MM.1S (cell line): Measurements from ENCODE around the gene SH3PXD2A.

Source experiments
- DNase-seq: peaks from one replicate; pipeline ENCODE4 v3.0.0-alpha.2; 2015
- H2AFZ ChIP-seq: fragments of 300-600 bp; sonication (generic); 2 replicates; pipeline ENCODE4 v1.6.0; 2016; ENCODE audit warnings: antibody characterized with exemption, low read length
- H3F3A ChIP-seq: fragments of 300-600 bp; sonication (generic); 2 replicates; pipeline ENCODE4 v1.6.1; 2016; ENCODE audit warnings: mild to moderate bottlenecking, antibody characterized with exemption, low read length, moderate library complexity, mixed read lengths; ENCODE audit not compliant: insufficient read depth
- H3K27ac ChIP-seq: fragments of 300-600 bp; sonication (generic); 2 replicates; pipeline ENCODE4 v1.5.1; 2016; ENCODE audit warnings: mild to moderate bottlenecking, low read length
- H3K27me3 ChIP-seq: fragments of 300-600 bp; sonication (generic); replicated peaks from 2 replicates; pipeline ENCODE4 v1.6.0; 2016; ENCODE audit warnings: low read length; ENCODE audit not compliant: insufficient read depth
- H3K36me3 ChIP-seq: fragments of 300-600 bp; sonication (generic); replicated peaks from 2 replicates; pipeline ENCODE4 v1.6.1; 2016; ENCODE audit warnings: mild to moderate bottlenecking, low read length, mixed read lengths; ENCODE audit not compliant: insufficient read depth
- H3K4me1 ChIP-seq: fragments of 300-600 bp; sonication (generic); 2 replicates; pipeline ENCODE4 v1.6.1; 2016; ENCODE audit warnings: low read length, mixed read lengths
- H3K4me2 ChIP-seq: fragments of 300-600 bp; sonication (generic); 2 replicates; pipeline ENCODE4 v1.6.0; 2016; ENCODE audit warnings: low read depth, low read length
- H3K4me3 ChIP-seq: fragments of 300-600 bp; sonication (generic); 2 replicates; pipeline ENCODE4 v1.5.1; 2016; ENCODE audit warnings: low read length, mixed read lengths
- H3K79me2 ChIP-seq: fragments of 300-600 bp; sonication (generic); 2 replicates; pipeline ENCODE4 v1.6.1; 2016; ENCODE audit warnings: mixed run types, low read length, mixed read lengths
- H3K9ac ChIP-seq: fragments of 300-600 bp; sonication (generic); 2 replicates; pipeline ENCODE4 v1.6.1; 2016; ENCODE audit warnings: low read length, mixed read lengths
- H3K9me2 ChIP-seq: fragments of 300-600 bp; sonication (generic); replicated peaks from 2 replicates; pipeline ENCODE4 v1.6.1; 2016; ENCODE audit warnings: mild to moderate bottlenecking, low read length, mixed read lengths; ENCODE audit not compliant: insufficient read depth
- H3K9me3 ChIP-seq: fragments of 300-600 bp; sonication (generic); replicated peaks from 2 replicates; pipeline ENCODE4 v1.6.1; 2016; ENCODE audit warnings: mild to moderate bottlenecking, low read length, mixed read lengths; ENCODE audit not compliant: insufficient read depth
- H4K20me1 ChIP-seq: fragments of 300-600 bp; sonication (generic); 2 replicates; pipeline ENCODE4 v1.6.1; 2016; ENCODE audit warnings: mild to moderate bottlenecking, low read length, moderate library complexity, mixed read lengths; ENCODE audit not compliant: insufficient read depth
- CTCF ChIP-seq: fragments of 300-600 bp; sonication (generic); IDR thresholded peaks from 2 replicates; pipeline ENCODE4 v1.5.1; 2016; ENCODE audit warnings: antibody characterized with exemption, low read length, mixed read lengths
- EZH2 ChIP-seq: fragments of 300-600 bp; sonication (generic); optimal IDR thresholded peaks from 2 replicates; pipeline ENCODE3; 2017; ENCODE audit warnings: low read depth, mild to moderate bottlenecking, antibody characterized with exemption, low read length, mixed read lengths
- EZH2phosphoT487 ChIP-seq: fragments of 300-600 bp; sonication (generic); IDR thresholded peaks from 2 replicates; pipeline ENCODE4 v1.6.1; 2018; ENCODE audit warnings: antibody characterized with exemption, low read length

The SH3PXD2A gene

GRCh38 chr10:103555712-103556111, 299.7 kb downstream of the SH3PXD2A start:
- H3K9ac ChIP-seq, result no peak overlapping the region; the same call in 1 of the 2 replicates
- no peak for TF ChIP-seq EZH2phosphoT487
- no peak for TF ChIP-seq EZH2
- TF ChIP-seq CTCF, result no peak

GRCh38 chr10:103555325-103555649, 300.1 kb downstream of the SH3PXD2A start:
- peak overlapping the region; percentile 23; the same call in 1 of the 2 replicates for H3K9ac ChIP-seq
- DNase-seq, result no peak
- H3K79me2 ChIP-seq, result no peaks in the 10 kb centered on the region
- H3K27ac ChIP-seq, result no peak overlapping the region
- no peaks in the 10 kb centered on the region for H3K27me3 ChIP-seq
- H3K9me3 ChIP-seq, result no peaks in the 10 kb centered on the region
- 0 out of 2 replicates have a peak, but pooled peaks cover 3% of the 10 kb centered on the region for H3K4me1 ChIP-seq
- TF ChIP-seq EZH2phosphoT487 (no peak), CTCF (no peak), EZH2 (no peak)
- no peaks in the 10 kb centered on the region for H3K9me2 ChIP-seq
- no peaks in the 10 kb centered on the region for H3F3A ChIP-seq
- peak overlapping the region; percentile 53 for H3K4me3 ChIP-seq
- no peak overlapping the region for H2AFZ ChIP-seq
- H4K20me1 ChIP-seq, result no peaks in the 10 kb centered on the region
- no peaks in the 10 kb centered on the region for H3K36me3 ChIP-seq
- peak overlapping the region; percentile 84 for H3K4me2 ChIP-seq

More at GRCh38 chr10:103555712-103556111, 299.7 kb downstream of the SH3PXD2A start:
- Histone ChIP-seq H3F3A (no peaks in the 10 kb centered on the region), H3K36me3 (no peaks in the 10 kb centered on the region), H4K20me1 (no peaks in the 10 kb centered on the region), H2AFZ (no peak overlapping the region), H3K9me3 (no peaks in the 10 kb centered on the region), H3K4me3 (peak overlapping the region; percentile 53), H3K27me3 (no peaks in the 10 kb centered on the region), H3K79me2 (no peaks in the 10 kb centered on the region), H3K27ac (no peak overlapping the region), H3K4me2 (peak overlapping the region; percentile 84), H3K9me2 (no peaks in the 10 kb centered on the region), H3K4me1 (0 out of 2 replicates have a peak, but pooled peaks cover 3% of the 10 kb centered on the region)
- no peak for DNase-seq

- no peak overlapping the region for H3K27ac ChIP-seq
- H3K9me3 ChIP-seq, result no peaks in the 10 kb centered on the region
- DNase-seq, result peak; percentile 52
- no peaks in the 10 kb centered on the region for H3K9me2 ChIP-seq
- H3K9ac ChIP-seq, result peak overlapping the region; percentile 23; the same call in 1 of the 2 replicates
- H3K27me3 ChIP-seq, result no peaks in the 10 kb centered on the region
- TF ChIP-seq EZH2phosphoT487 (no peak), EZH2 (no peak), CTCF (no peak)
- H3K4me2 ChIP-seq, result peak overlapping the region; percentile 84
- no peaks in the 10 kb centered on the region for H3K36me3 ChIP-seq
- H3K79me2 ChIP-seq, result no peaks in the 10 kb centered on the region
- no peak overlapping the region for H2AFZ ChIP-seq
- no peaks in the 10 kb centered on the region for H4K20me1 ChIP-seq
- peak overlapping the region; percentile 53 for H3K4me3 ChIP-seq
- H3K4me1 ChIP-seq, result 0 out of 2 replicates have a peak, but pooled peaks cover 3% of the 10 kb centered on the region
- H3F3A ChIP-seq, result no peaks in the 10 kb centered on the region
These were observed 300.7 kb downstream of the SH3PXD2A start for GRCh38 chr10:103554488-103555324.
